A673 (cell line): ENCODE measurements around the gene MLNR.

Source experiments
- EZH2 ChIP-seq: fragments of 200-600 bp; sonication (generic); IDR thresholded peaks from 2 replicates; pipeline ENCODE4 v1.6.1; 2017; ENCODE audit warnings: borderline replicate concordance, low read depth, mild to moderate bottlenecking, mixed read lengths, antibody characterized with exemption, low read length; ENCODE audit not compliant: poor library complexity, severe bottlenecking
- TF ChIP-seq, protein P1 (sequence below): fragments of 300-800, 200-600 bp; sonication (generic); conservative IDR thresholded peaks from 2 replicates; pipeline ENCODE4 v1.5.1; 2017; ENCODE audit warnings: low read depth, mild to moderate bottlenecking, antibody characterized with exemption, low read length, moderate library complexity, mixed read lengths

DNA sequence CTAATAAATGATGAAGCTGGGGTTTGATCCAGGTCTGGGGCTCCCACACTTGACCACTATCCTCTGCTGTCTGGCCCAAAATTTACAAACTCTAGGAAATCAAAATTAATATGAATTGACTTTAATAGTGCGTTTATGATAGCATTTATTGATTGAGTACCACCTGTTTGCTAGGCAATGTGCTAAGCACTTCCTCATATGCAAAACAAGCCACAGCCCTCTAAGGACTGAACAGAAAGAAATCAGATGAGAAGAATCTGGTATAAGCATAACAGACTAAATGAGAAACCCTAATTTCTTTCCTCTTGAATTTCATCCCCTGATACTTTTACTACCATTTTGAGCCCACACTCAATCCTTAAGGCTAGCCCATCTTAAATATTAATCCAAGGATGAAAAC lies 6.6 kb upstream of the MLNR start:
- TF ChIP-seq, protein P1, sequence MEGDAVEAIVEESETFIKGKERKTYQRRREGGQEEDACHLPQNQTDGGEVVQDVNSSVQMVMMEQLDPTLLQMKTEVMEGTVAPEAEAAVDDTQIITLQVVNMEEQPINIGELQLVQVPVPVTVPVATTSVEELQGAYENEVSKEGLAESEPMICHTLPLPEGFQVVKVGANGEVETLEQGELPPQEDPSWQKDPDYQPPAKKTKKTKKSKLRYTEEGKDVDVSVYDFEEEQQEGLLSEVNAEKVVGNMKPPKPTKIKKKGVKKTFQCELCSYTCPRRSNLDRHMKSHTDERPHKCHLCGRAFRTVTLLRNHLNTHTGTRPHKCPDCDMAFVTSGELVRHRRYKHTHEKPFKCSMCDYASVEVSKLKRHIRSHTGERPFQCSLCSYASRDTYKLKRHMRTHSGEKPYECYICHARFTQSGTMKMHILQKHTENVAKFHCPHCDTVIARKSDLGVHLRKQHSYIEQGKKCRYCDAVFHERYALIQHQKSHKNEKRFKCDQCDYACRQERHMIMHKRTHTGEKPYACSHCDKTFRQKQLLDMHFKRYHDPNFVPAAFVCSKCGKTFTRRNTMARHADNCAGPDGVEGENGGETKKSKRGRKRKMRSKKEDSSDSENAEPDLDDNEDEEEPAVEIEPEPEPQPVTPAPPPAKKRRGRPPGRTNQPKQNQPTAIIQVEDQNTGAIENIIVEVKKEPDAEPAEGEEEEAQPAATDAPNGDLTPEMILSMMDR: no peak
- TF ChIP-seq EZH2: no peak
